ENCODE data around the gene RPS6KL1.

The RPS6KL1 gene

DNA sequence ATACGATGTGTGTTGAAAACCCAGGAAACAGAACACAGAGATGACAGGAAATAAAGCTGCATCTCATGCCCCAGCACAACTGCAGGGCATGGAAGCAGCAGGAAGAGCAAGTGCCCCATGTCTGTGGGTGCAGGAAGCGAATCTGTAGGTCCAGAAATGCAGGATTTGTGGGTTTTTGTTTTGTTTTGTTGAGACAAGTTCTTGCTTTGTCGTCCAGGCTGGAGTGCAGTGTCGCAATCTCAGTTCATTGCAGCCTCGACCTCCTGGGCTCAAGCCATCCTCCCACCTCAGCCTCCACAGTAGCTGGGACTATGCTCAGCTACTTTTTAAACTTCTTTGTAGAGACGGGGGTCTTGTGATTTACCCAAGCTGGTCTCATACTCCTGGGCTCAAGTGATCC is 6.2 kb upstream of the RPS6KL1 start:
- no peaks in the 10 kb centered on the region for H3K27me3 ChIP-seq (ENCODE audit: control insufficient read depth, insufficient read depth, low read length)
- no peaks in the 10 kb centered on the region for H3K36me3 ChIP-seq (ENCODE audit: control insufficient read depth, insufficient read depth, low read length)
- no peaks in the 10 kb centered on the region for H3K9me3 ChIP-seq (ENCODE audit: control insufficient read depth, low read length)
- H3K79me2 ChIP-seq, result no peaks in the 10 kb centered on the region
- H3K4me1 ChIP-seq, result no peaks in the 10 kb centered on the region
- H3K27ac ChIP-seq, result no peak overlapping the region
- no peak overlapping the region for H3K4me2 ChIP-seq (ENCODE audit: low read length)
- H2AFZ ChIP-seq, result no peak overlapping the region
- H3K9ac ChIP-seq, result no peak overlapping the region
- H3K4me3 ChIP-seq (ENCODE audit: low read depth, low read length), result no peak overlapping the region
- TF ChIP-seq, protein P1, sequence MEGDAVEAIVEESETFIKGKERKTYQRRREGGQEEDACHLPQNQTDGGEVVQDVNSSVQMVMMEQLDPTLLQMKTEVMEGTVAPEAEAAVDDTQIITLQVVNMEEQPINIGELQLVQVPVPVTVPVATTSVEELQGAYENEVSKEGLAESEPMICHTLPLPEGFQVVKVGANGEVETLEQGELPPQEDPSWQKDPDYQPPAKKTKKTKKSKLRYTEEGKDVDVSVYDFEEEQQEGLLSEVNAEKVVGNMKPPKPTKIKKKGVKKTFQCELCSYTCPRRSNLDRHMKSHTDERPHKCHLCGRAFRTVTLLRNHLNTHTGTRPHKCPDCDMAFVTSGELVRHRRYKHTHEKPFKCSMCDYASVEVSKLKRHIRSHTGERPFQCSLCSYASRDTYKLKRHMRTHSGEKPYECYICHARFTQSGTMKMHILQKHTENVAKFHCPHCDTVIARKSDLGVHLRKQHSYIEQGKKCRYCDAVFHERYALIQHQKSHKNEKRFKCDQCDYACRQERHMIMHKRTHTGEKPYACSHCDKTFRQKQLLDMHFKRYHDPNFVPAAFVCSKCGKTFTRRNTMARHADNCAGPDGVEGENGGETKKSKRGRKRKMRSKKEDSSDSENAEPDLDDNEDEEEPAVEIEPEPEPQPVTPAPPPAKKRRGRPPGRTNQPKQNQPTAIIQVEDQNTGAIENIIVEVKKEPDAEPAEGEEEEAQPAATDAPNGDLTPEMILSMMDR (IDR thresholded peaks at IDR 0.05), result no peak

DNA sequence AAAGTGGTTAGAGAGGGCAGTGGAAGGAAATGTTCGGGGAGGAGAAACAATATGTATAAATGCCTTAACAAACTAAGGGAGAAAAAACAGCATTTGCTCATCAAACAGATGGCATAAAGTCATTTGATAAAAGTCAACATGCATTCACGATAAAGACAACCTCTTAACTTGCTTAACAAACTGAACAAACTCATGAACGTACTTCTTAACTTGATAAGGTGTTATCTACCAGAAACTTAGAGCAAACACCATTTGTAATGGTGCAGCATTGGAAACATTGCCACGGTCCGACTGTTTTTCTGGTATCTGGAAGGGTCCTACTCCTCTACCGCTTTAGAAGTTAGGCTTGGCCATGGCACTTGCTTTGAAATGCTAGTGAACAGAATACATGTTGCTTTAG is 4.2 kb upstream of the RPS6KL1 start:
- H3K4me1 ChIP-seq, result no peaks in the 10 kb centered on the region
- H3K79me2 ChIP-seq, result no peaks in the 10 kb centered on the region
- H3K9me3 ChIP-seq (ENCODE audit: control insufficient read depth, low read length), result no peaks in the 10 kb centered on the region
- H3K4me2 ChIP-seq (ENCODE audit: low read length), result no peak overlapping the region
- no peaks in the 10 kb centered on the region for H3K36me3 ChIP-seq (ENCODE audit: control insufficient read depth, insufficient read depth, low read length)
- H2AFZ ChIP-seq, result no peak overlapping the region
- H3K27me3 ChIP-seq (ENCODE audit: control insufficient read depth, insufficient read depth, low read length), result no peaks in the 10 kb centered on the region
- H3K4me3 ChIP-seq (ENCODE audit: low read depth, low read length), result no peak overlapping the region
- TF ChIP-seq, protein P1 (IDR thresholded peaks at IDR 0.05), result no peak
- H3K27ac ChIP-seq, result no peak overlapping the region
- H3K9ac ChIP-seq, result no peak overlapping the region

DNA sequence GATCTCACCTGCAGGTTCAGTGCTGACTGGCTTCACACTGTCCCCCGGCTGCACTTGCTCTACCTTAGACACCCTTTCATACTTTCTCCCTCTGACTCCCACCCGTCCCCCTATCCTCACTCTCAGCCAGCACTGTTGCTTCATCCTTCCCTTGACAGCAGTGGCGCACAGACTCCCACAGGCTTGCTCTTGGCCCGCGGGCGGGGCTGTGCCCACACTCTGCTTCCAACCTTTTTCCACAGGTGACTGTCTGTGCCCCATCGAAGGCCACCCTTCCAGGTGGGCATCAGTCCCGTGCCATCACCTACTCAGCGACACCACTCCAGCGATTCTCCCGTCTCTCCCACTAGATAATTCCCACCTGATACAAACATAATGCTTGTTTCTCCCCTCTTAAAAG is 1.0 kb upstream of the RPS6KL1 start:
- Histone ChIP-seq H3K79me2 (no peaks in the 10 kb centered on the region), H3K4me3 (ENCODE audit: low read depth, low read length) (no peak overlapping the region), H2AFZ (no peak overlapping the region), H3K4me2 (ENCODE audit: low read length) (no peak overlapping the region), H3K36me3 (ENCODE audit: control insufficient read depth, insufficient read depth, low read length) (no peaks in the 10 kb centered on the region), H3K27me3 (ENCODE audit: control insufficient read depth, insufficient read depth, low read length) (no peaks in the 10 kb centered on the region), H3K9me3 (ENCODE audit: control insufficient read depth, low read length) (no peaks in the 10 kb centered on the region), H3K27ac (no peak overlapping the region), H3K9ac (no peak overlapping the region), H3K4me1 (no peaks in the 10 kb centered on the region)
- TF ChIP-seq, protein P1 (IDR thresholded peaks at IDR 0.05), result no peak

DNA sequence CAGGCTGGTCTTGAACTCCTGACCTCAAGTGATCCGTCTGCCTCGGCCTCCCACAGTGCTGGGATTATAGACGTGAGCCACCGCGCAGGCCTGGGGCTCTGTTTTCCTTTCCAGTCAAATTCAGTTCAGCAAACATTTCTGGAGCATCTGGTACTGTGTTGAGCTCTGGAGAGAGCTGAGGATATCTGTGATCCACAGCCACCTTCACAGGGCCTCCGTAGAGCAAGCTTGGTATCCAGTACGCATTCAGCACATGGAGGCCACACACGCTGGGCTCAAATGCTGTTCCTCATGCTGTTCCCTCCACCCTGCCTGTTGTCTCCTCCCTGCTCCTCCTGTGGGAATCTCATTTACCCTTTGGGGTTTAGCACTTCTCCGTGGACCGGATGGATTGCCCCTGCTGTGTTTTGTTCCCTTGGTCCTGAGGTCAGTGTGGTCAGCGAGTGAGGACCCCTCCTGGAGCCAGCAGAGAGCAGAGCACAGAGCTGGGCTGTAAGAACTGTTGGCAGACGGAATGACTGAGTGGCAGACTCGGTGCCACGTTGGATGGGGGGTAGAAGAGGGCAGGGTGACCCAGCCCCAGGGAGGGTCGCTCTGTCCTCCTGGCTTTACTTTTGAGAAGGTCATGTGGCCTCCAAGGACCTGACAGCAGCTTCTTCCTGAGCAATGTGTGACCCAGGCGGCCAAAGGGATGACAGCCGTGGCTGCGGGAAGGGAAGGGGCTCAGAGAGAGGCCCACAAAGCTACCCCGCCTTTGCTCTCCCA is 891 bp downstream of the RPS6KL1 start:
- H3K36me3 ChIP-seq (ENCODE audit: control insufficient read depth, insufficient read depth, low read length), result no peaks in the 10 kb centered on the region
- H3K9me3 ChIP-seq (ENCODE audit: control insufficient read depth, low read length), result no peaks in the 10 kb centered on the region
- no peaks in the 10 kb centered on the region for H3K4me1 ChIP-seq
- peak overlapping the region; percentile 96 for H2AFZ ChIP-seq
- H3K27ac ChIP-seq, result no peak overlapping the region
- H3K79me2 ChIP-seq, result no peaks in the 10 kb centered on the region
- H3K9ac ChIP-seq, result no peak overlapping the region
- peak overlapping the region; percentile 65 for H3K4me3 ChIP-seq (ENCODE audit: low read depth, low read length)
- H3K27me3 ChIP-seq (ENCODE audit: control insufficient read depth, insufficient read depth, low read length), result no peaks in the 10 kb centered on the region
- peak overlapping the region; percentile 84 for H3K4me2 ChIP-seq (ENCODE audit: low read length)
- TF ChIP-seq, protein P1 (IDR thresholded peaks at IDR 0.05), result no peak

DNA sequence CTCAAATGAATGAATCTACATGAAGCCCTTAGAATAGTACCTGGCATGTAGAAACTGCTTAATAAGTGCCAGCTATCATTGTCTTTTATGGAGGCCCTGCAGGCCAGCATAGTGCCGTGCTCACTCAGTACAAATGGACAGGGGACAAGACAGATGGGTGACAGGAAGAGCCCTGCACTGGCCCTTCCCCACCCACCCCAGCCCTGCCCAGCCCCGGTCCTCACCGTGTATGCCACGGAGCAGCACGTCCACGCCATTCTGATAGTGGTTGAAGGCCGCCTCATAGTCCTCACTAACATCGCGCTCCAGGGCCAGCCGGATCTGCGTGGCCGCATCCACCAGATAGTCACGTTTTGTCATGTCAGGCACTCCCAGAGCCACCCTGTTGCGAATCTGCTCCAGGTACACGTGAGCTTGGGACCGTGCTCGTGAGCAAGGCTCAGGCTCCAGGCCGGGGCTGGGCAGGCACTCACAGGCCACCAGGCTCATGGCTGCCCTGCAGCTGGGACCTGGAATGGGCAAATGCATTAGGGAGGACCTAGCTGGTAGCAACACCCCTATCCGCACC is 1.9 kb downstream of the RPS6KL1 start:
- TF ChIP-seq, protein P1 (IDR thresholded peaks at IDR 0.05), result no peak
- Histone ChIP-seq H3K79me2 (no peaks in the 10 kb centered on the region), H2AFZ (no peak overlapping the region), H3K4me1 (no peaks in the 10 kb centered on the region), H3K27ac (no peak overlapping the region), H3K9ac (no peak overlapping the region), H3K4me3 (ENCODE audit: low read depth, low read length) (no peak overlapping the region), H3K27me3 (ENCODE audit: control insufficient read depth, insufficient read depth, low read length) (no peaks in the 10 kb centered on the region), H3K9me3 (ENCODE audit: control insufficient read depth, low read length) (no peaks in the 10 kb centered on the region), H3K36me3 (ENCODE audit: control insufficient read depth, insufficient read depth, low read length) (no peaks in the 10 kb centered on the region), H3K4me2 (ENCODE audit: low read length) (no peak overlapping the region)
